ENCODE results near the gene ATRNL1.

- TF ChIP-seq CTCF (IDR thresholded peaks at IDR 0.05; ENCODE audit: poor library complexity, severe bottlenecking) (no peak), EP300 (conservative IDR thresholded peaks at IDR 0.05; ENCODE audit: poor library complexity, severe bottlenecking) (no peak), POLR2AphosphoS5 (IDR thresholded peaks at IDR 0.05) (no peak), EZH2 (IDR thresholded peaks at IDR 0.05; ENCODE audit: borderline replicate concordance, insufficient read depth, low read length, poor library complexity, severe bottlenecking) (no peak), SMC3 (conservative IDR thresholded peaks at IDR 0.05; ENCODE audit: poor library complexity) (no peak)
These were observed 858.1 kb downstream of the ATRNL1 start for GRCh38 chr10:115951242-115951641.
